ENCODE measurements around the gene CCDC69. TPM values are rescaled to one million over a fixed set of nuclear protein-coding genes. Genes with fewer than 3 reads are reported as not detected.
A peak's percentile ranks its signal among the peaks of the same experiment; 100 is the strongest.
"Not testable (repeated sequence)": the region's sequence is repeated elsewhere in the genome, so short reads cannot be mapped to it uniquely, and the experiment has no call there.

The CCDC69 gene
- total RNA-seq, 1 donor from 2014 or later: 20.0 TPM

GRCh38 chr5:151192626-151193025, 31.3 kb downstream of the CCDC69 start:
- DNase-seq (ENCODE audit: low spot score): no peak

- DNase-seq (ENCODE audit: low spot score): no peak
Observed at GRCh38 chr5:151191661-151192060, 32.2 kb downstream of the CCDC69 start.

- no peak for DNase-seq (ENCODE audit: low spot score)
Observed at GRCh38 chr5:151189151-151189550, 34.7 kb downstream of the CCDC69 start.

GRCh38 chr5:151186538-151186937, 37.4 kb downstream of the CCDC69 start:
- DNase-seq (ENCODE audit: low spot score): no peak

- DNase-seq (ENCODE audit: low spot score): no peak
Observed at GRCh38 chr5:151186052-151186451, 37.8 kb downstream of the CCDC69 start.

GRCh38 chr5:151184316-151185042, 39.4 kb downstream of the CCDC69 start:
- no peak for DNase-seq (ENCODE audit: low spot score)

- no peak for DNase-seq (ENCODE audit: low spot score)
Observed at GRCh38 chr5:151183456-151184245, 40.2 kb downstream of the CCDC69 start.

- DNase-seq (ENCODE audit: low spot score): no peak
Observed at GRCh38 chr5:151182976-151183375, 40.9 kb downstream of the CCDC69 start.

GRCh38 chr5:151182524-151182900, 41.4 kb downstream of the CCDC69 start:
- no peak for DNase-seq (ENCODE audit: low spot score)

- DNase-seq (ENCODE audit: low spot score): peak; percentile 44
Observed at GRCh38 chr5:151181818-151182523, 41.9 kb downstream of the CCDC69 start.

GRCh38 chr5:151180291-151180690, 43.6 kb downstream of the CCDC69 start:
- DNase-seq (ENCODE audit: low spot score): no peak

- DNase-seq (ENCODE audit: low spot score): no peak
Observed at GRCh38 chr5:151179489-151179840, 44.4 kb downstream of the CCDC69 start.

GRCh38 chr5:151178777-151179488, 45.0 kb downstream of the CCDC69 start:
- no peak for DNase-seq (ENCODE audit: low spot score)

GRCh38 chr5:151178372-151178771, 45.5 kb downstream of the CCDC69 start:
- DNase-seq (ENCODE audit: low spot score): no peak

- not testable (repeated sequence) for DNase-seq (ENCODE audit: low spot score)
Observed at GRCh38 chr5:151176268-151176667, 47.6 kb downstream of the CCDC69 start.

- DNase-seq (ENCODE audit: low spot score): no peak
Observed at GRCh38 chr5:151174612-151175101, 49.2 kb downstream of the CCDC69 start.

- DNase-seq (ENCODE audit: low spot score): no peak
Observed at GRCh38 chr5:151173711-151174611, 49.9 kb downstream of the CCDC69 start.

GRCh38 chr5:151171529-151171928, 52.4 kb downstream of the CCDC69 start:
- no peak for DNase-seq (ENCODE audit: low spot score)

GRCh38 chr5:151168602-151169344, 55.1 kb downstream of the CCDC69 start:
- DNase-seq (ENCODE audit: low spot score): no peak

GRCh38 chr5:151167022-151167421, 56.9 kb downstream of the CCDC69 start:
- no peak for DNase-seq (ENCODE audit: low spot score)
